HG03159 (cell line): ENCODE data around the gene TMC1.
"Not testable (repeated sequence)": the region's sequence is repeated elsewhere in the genome, so short reads cannot be mapped to it uniquely, and the experiment has no call there.

Source experiments
- ATAC-seq: cut with Tn5 transposase; IDR thresholded peaks from one replicate; pipeline ENCODE4 v1.9.1; 2021; ENCODE audit warnings: mild to moderate bottlenecking, moderate library complexity; ENCODE audit not compliant: unreplicated experiment

The TMC1 gene

DNA sequence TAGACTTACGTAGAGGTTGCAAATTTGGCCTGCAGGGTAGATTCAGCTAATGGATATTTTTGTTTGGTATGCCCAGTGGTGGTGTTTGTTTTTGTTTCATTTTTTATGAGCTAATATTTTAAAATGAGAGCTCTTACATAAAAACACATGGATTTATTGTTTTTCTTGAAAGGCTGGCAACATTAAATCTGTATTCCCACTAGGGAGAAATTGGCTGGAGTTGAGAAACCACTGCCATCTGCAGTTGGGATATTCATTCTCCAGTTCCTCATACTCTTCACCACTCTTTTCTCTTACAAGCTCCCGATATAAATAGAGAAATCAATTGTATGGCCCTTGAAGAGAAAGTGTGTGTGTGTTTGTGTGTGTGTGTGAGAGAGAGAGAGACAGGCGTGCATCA is 288.2 kb downstream of the TMC1 start:
- no peak for ATAC-seq

GRCh38 chr9:72812559-72813111 is 291.2 kb downstream of the TMC1 start:
- no peak for ATAC-seq

- no peak for ATAC-seq
These were observed 292.1 kb downstream of the TMC1 start for GRCh38 chr9:72813544-72813943.

DNA sequence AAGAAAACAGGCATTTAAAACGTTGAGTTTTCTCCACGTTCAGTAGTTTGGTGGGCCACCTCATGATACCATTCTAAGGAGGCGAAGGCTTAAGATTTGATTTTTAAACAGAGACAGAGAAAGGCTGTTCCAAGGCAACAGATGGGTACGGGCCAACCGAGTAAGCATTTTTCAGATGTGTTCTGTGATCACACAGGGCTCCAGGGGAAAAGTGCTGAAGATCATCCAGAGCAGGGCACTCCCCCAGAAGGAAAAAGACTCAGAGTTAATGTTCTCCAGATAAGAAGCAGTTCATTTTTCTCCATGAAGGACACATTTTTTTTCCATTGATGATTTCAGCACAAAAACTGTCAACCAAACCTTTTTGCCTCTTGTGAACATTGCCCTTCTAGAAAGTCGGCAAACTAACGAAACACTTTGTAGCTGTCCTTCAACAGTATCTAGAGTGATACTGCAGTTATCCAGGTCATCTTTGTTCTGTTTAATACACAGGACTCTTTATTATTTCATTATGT is 292.7 kb downstream of the TMC1 start:
- no peak for ATAC-seq

DNA sequence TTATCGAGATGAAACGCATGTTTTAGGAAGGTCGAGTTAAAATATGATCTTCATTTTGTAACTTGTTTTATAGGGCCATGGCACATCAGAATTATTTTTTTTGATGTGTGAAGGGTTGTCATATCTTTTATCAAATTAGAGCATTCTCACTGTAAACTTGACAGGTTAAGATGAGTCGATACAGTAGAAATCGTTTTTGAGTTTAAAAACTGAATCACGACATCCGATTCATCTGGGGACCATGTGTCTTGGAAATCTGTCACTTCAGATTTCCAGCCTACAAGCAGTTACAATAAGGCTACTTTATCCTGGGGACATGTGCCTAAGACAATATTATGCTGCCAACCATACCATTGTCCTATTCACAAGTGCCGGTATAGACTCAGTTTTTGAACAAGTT is 295.3 kb downstream of the TMC1 start:
- no peak for ATAC-seq

GRCh38 chr9:72817413-72817812 is 296.0 kb downstream of the TMC1 start:
- no peak for ATAC-seq

GRCh38 chr9:72818385-72818784 is 297.0 kb downstream of the TMC1 start:
- ATAC-seq: no peak

GRCh38 chr9:72823971-72824370 is 302.6 kb downstream of the TMC1 start:
- no peak for ATAC-seq

- no peak for ATAC-seq
These were observed 305.9 kb downstream of the TMC1 start for GRCh38 chr9:72826996-72827949.

DNA sequence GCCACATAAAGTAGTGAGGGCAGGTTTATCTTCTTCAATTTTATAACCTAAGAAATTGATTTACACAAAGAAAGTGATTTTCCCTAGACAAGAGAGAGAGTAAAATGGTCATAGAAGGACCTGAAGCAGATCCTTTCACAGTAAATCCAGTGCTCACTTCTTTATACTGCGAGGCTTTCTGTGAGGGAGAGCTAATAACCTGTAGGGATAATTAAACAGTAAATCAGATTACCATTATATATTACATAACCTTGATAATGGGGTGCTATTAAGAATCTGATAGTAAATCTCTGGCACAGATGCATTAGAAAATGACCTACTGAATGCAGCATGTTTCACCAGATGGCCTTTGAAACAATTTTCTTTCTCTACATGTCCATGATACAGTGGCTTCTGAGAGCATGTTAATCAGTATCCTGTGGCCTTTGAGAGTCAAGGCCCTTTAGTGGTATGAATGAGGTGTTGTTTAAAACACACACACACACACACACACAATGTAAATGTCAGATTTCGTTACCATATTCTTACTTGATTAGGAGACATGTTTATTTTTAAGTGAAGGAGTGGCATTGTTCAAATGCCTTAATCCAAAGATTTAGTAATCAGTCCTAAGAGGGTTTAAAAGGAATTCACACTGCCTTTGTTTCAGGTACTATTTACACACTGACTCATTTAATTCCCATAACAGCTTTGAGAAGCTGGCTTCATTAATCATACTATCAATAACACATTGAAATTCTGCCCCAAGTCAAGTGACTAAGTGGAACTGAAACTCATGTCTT is 306.7 kb downstream of the TMC1 start:
- ATAC-seq: no peak

DNA sequence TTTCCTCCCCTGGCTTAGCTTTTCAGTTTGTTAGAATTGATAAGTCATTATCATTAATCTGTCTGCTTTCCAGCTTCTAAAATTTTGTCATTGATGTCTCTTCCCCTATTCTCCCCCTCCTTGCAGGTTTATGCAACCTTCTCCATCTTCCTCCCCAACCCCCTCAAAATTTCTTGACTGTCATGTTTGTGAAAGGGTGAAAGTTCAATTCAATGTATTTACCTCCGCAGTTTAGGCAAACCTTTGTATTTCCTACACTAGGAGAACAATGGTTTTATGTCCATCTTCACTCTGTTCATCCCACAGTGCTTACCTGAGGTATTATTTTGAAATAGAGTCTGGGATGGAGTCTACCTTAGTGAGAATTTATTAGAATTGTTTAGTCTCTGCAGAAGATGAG is 313.6 kb downstream of the TMC1 start:
- no peak for ATAC-seq

DNA sequence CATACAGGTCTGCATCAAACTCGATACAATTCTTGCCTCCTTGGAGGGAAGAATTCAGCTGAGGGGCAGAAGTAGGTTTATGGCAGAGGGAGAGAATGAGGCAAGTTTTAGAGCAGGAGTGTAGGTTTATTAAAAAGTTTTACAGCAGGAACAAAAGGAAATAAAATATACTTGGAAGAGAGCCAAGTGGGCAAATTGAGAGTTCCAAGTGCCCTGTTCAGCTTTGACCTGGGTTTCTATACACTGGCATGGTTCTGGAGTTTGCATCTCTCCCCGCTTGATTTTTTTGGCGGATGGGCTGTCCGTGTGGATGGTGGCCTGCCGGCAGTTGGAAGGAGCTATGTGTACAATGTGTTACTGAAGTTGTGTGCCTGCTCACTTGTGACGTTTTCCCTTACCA is 315.4 kb downstream of the TMC1 start:
- ATAC-seq: no peak

- ATAC-seq: no peak
These were observed 317.7 kb downstream of the TMC1 start for GRCh38 chr9:72839085-72839484.

- no peak for ATAC-seq
These were observed 322.4 kb downstream of the TMC1 start for GRCh38 chr9:72843520-72844439.

GRCh38 chr9:72844440-72844768 is 323.0 kb downstream of the TMC1 start:
- no peak for ATAC-seq

DNA sequence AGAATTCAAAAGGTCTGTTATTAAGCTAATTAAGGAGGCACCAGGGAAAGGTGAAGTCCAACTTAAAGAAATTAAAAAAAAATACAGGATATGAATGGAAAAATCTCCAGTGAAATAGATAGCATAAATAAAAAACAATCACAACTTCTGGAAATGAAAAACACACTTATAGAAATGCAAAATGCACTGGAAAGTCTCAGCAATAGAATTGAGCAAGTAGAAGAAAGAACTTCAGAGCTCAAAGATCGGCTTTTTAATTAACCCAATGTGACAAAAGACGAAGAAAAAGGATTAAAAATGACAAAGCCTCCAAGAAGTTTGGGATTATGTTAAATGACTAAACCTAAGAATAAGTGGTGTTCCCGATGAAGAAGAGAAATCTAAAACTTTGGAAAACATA is 323.6 kb downstream of the TMC1 start:
- not testable (repeated sequence) for ATAC-seq

- not testable (repeated sequence) for ATAC-seq
These were observed 328.8 kb downstream of the TMC1 start for GRCh38 chr9:72850209-72850608.

- no peak for ATAC-seq
These were observed 333.9 kb downstream of the TMC1 start for GRCh38 chr9:72855321-72855720.

DNA sequence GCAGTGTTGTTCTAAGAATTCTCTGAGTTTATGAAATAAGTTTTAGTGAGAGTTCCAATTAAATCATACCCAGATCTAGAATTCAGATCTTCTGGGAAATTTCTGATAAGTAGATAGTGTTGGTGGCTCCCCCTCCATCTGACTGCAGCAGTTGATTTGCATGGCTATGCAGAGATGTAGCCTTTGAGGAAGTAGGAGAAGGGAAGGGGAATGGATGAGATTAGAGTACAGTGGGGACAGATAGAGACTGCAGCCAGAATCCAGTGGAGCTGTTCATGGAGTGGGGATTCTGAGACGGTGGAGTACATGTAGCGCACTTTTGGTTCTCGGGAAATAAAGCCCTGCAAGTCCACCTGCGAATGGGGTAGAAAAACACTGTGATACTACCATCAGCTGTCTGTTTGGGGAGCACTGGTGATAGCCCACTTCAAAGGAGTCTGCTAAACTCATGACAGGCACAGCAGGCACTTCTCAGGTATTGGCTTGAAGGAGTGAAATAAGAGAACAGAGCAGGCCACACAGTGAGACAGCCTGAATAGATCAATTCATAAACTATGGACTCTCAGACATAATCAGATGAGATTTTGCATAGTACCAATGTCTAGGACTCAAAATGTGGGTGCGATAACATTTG is 334.6 kb downstream of the TMC1 start:
- ATAC-seq: no peak
